ENCODE data around the gene WFDC5. TPM values are rescaled to one million over a fixed set of nuclear protein-coding genes. Genes with fewer than 3 reads are reported as not detected.

WFDC5 gene
- total RNA-seq, 4 donors from 2014 or later, result not detected

DNA sequence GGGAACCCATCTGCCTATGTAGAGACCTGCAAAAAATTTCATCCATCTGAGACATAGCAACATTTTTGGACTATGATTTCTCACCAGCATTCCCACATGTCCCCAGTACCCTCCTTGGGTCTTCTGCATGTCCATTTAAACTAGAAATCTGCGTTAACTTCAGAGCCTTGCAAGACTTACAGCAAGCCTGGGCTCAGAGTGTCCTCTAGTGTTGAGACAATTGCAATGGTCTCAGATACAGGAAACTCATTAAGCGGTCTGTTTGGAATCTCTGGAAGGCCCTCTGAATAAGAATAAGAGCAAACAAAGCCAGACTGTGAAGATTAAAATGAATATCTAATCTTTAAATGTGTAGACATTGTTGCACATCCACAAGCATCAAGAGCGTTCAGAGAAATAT, 39.2 kb upstream of the WFDC5 start:
- no peaks in the 10 kb centered on the region for H3K36me3 ChIP-seq
- H3K9me3 ChIP-seq, result no peaks in the 10 kb centered on the region
- whole genome bisulfite sequencing, 2 donors, result 37 to 72% methylated on average over 3 of the region's 3 CpGs
- no peaks in the 10 kb centered on the region for H3K27me3 ChIP-seq
- no peak overlapping the region for H3K4me3 ChIP-seq (replicated peaks in 1 of 3)
- H3K4me1 ChIP-seq, result peaks cover 0 to 6% of the 10 kb centered on the region in 2 donors
- no peak for TF ChIP-seq POLR2A (IDR thresholded peaks at IDR 0.05)
- TF ChIP-seq, protein P1, sequence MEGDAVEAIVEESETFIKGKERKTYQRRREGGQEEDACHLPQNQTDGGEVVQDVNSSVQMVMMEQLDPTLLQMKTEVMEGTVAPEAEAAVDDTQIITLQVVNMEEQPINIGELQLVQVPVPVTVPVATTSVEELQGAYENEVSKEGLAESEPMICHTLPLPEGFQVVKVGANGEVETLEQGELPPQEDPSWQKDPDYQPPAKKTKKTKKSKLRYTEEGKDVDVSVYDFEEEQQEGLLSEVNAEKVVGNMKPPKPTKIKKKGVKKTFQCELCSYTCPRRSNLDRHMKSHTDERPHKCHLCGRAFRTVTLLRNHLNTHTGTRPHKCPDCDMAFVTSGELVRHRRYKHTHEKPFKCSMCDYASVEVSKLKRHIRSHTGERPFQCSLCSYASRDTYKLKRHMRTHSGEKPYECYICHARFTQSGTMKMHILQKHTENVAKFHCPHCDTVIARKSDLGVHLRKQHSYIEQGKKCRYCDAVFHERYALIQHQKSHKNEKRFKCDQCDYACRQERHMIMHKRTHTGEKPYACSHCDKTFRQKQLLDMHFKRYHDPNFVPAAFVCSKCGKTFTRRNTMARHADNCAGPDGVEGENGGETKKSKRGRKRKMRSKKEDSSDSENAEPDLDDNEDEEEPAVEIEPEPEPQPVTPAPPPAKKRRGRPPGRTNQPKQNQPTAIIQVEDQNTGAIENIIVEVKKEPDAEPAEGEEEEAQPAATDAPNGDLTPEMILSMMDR (IDR thresholded peaks at IDR 0.05), result no peak
- DNase-seq, result no peak
- intact Hi-C loops (cut with DNase I), result no loop called here
- H3K27ac ChIP-seq, result no peak overlapping the region

DNA sequence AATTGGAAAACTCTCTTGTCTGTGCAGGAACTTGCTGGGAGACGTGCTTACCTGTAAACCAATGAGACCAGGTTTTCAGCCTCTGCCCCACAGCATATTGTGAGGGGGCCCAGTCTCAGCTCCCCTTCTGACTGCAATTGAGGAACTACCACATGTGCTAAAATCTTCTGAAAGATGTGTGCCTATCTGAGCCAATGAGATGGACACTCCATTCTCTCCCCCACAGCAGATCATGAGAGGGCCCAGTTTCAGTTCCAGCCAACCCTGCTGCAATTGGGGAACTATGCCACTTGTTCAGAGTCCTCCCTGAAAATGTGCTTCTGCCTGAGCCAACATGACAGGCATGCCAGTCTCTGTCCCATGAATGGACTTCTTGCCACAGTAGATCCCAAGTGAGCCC, 38.8 kb upstream of the WFDC5 start:
- Histone ChIP-seq H3K4me1 (peaks cover 0 to 6% of the 10 kb centered on the region in 2 donors), H3K27ac (no peak overlapping the region), H3K36me3 (no peaks in the 10 kb centered on the region), H3K9me3 (no peaks in the 10 kb centered on the region), H3K4me3 (replicated peaks in 1 of 3) (no peak overlapping the region), H3K27me3 (no peaks in the 10 kb centered on the region)
- intact Hi-C loops (cut with DNase I), result no loop called here
- TF ChIP-seq, protein P1 (IDR thresholded peaks at IDR 0.05), result no peak
- TF ChIP-seq POLR2A (IDR thresholded peaks at IDR 0.05), result no peak
- no peak for DNase-seq
- WGBS, 2 donors, result 71 to 83% methylated on average over 1 of the region's 1 CpG

DNA sequence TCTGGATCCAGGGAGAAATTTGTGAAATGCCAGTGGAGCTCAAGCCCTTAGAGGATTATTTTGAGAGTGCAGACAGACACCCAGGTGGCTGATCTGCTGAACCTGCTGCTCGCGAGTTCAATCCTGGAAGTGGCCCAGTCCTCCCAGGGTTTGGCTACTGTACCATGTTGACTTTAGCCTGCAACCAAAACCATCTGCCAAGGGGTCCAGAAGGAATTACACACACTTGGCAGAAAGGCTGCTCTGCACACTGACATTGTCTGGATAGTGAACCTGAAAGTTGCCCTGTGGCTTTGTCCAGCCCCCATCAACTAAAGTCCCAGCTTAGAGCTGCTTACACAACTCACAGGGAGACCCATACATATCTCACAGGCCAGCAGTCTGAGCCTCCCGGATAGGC, 38.2 kb upstream of the WFDC5 start:
- Histone ChIP-seq H3K4me1 (peaks cover 0 to 6% of the 10 kb centered on the region in 2 donors), H3K27ac (no peak overlapping the region), H3K4me3 (replicated peaks in 1 of 3) (no peak overlapping the region), H3K9me3 (no peaks in the 10 kb centered on the region), H3K36me3 (no peaks in the 10 kb centered on the region), H3K27me3 (no peaks in the 10 kb centered on the region)
- WGBS, 2 donors, result 50 to 56% methylated on average over 1 to 3 of the region's 3 CpGs
- DNase-seq, result peak in 1 of 2 donors; percentile 25
- intact Hi-C loops (cut with DNase I), result no loop called here
- TF ChIP-seq POLR2A (IDR thresholded peaks at IDR 0.05), result no peak
- TF ChIP-seq, protein P1 (IDR thresholded peaks at IDR 0.05), result no peak

DNA sequence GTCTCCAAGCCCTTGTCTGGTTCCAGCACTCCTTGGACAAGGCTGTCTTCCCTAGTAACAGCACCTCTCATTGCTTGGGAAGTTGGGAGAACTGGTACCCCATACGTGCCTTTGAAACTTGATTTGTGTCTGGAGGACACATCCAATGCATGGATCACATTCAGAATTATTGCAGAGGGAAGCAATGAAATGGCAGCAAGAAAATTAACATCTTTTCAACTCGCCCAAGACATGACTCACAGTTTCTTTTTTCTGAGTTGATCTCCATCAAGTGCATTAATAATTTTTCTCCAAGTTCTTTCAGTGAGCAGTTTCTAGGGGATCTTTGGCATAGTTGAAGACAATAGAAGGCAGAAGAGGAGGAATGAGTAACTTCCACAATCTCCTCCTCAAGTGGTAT, 37.4 kb upstream of the WFDC5 start:
- Histone ChIP-seq H3K4me3 (replicated peaks in 1 of 3) (no peak overlapping the region), H3K4me1 (peaks cover 0 to 6% of the 10 kb centered on the region in 2 donors), H3K9me3 (no peaks in the 10 kb centered on the region), H3K27me3 (no peaks in the 10 kb centered on the region), H3K27ac (no peak overlapping the region), H3K36me3 (no peaks in the 10 kb centered on the region)
- 71 to 77% methylated on average over 2 of the region's 2 CpGs for WGBS, 2 donors
- no peak for DNase-seq
- intact Hi-C loops (cut with DNase I), result no loop called here
- TF ChIP-seq POLR2A (IDR thresholded peaks at IDR 0.05), result no peak
- TF ChIP-seq, protein P1 (IDR thresholded peaks at IDR 0.05), result no peak

DNA sequence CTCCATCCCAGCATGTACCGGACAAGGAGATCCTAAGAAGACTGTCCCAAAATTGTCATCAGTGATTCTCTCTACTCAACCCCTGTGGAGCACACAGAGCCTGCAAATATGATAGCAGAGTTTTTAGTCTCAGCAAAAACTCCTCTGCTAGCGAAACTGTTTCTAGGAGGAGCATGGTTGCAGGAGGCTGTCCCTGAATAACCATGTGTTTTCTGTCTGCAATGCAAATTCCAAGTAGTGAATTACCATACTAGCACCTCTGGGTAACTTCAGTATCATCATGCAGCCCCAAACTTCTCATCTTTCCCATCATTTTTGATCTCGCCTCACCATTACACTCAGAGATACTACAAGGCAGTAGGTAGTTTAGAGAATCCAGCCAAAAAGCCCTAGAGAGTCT, 34.1 kb upstream of the WFDC5 start:
- Histone ChIP-seq H3K9me3 (no peaks in the 10 kb centered on the region), H3K4me1 (peaks cover 0 to 6% of the 10 kb centered on the region in 2 donors), H3K4me3 (replicated peaks in 1 of 3) (no peak overlapping the region), H3K36me3 (no peaks in the 10 kb centered on the region), H3K27ac (no peak overlapping the region), H3K27me3 (no peaks in the 10 kb centered on the region)
- intact Hi-C loops (cut with DNase I), result no loop called here
- TF ChIP-seq, protein P1 (IDR thresholded peaks at IDR 0.05), result no peak
- TF ChIP-seq POLR2A (IDR thresholded peaks at IDR 0.05), result no peak
- WGBS, 2 donors, result 93 to 96% methylated on average over 3 of the region's 3 CpGs
- no peak for DNase-seq

Data from thyroid gland (tissue), 4 donors.